Brain microvascular endothelial cell (primary cell): ENCODE data around the gene KRT85.

ENCODE experiments used
- DNase-seq: peaks from one replicate; pipeline ENCODE4 v3.0.0-alpha.2; 2020
- H3K27ac ChIP-seq: fragments of 250-450 bp; sonication (Bioruptor Pico); 2 replicates; pipeline ENCODE4 v1.5.1; 2020; ENCODE audit warnings: mild to moderate bottlenecking, moderate library complexity
- H3K27me3 ChIP-seq: fragments of 250-450 bp; sonication (Bioruptor Pico); replicated peaks from 2 replicates; pipeline ENCODE4 v1.5.1; 2020; ENCODE audit warnings: mild to moderate bottlenecking
- H3K36me3 ChIP-seq: fragments of 250-450 bp; sonication (Bioruptor Pico); replicated peaks from 2 replicates; pipeline ENCODE4 v1.5.1; 2020; ENCODE audit warnings: mild to moderate bottlenecking
- H3K4me3 ChIP-seq: 2 replicates; pipeline ENCODE4 v1.5.1; 2011; ENCODE audit warnings: low read depth, mild to moderate bottlenecking, control low read depth, low read length, moderate library complexity
- in situ Hi-C: cut with HindIII; loops from 2 replicates; pipeline ENCODE4 v1.10.0; 2017; ENCODE audit warnings: low sequenced_read_pairs, low pct_ligation_motif_present
- TF ChIP-seq, protein P1 (sequence below): IDR thresholded peaks from 2 replicates; pipeline ENCODE4 v1.5.1; 2011; ENCODE audit warnings: low read depth, mild to moderate bottlenecking, moderate library complexity, low read length, control low read depth, inconsistent platforms; ENCODE audit errors: missing control alignments

KRT85 gene

DNA sequence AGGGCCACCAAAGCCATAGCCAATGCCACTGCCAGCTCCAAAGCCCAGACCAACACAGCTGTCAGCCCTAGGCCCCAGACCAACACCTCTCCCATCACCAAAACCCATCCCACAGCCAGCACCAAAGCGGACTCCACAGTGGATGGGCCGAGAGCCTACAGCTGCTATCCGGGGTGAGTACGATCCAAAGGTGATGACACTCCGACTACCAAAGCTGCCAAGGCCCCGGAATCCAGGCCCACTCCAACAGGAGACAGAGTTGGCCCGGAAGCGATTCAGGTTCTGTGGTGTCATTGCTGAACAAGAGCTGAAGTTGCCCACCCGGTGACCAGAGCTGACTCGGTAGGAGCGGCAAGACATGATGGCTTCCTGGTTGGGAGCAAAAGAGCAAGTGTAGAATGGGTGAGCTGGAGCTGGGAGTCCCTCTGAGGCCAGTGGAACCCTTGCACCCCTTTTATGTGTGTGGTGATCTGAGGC is 18.0 kb upstream of the KRT85 start, which contains the start of gene KRT84:
Gene KRT84, minus strand, starts transcription at position 427 of the 477 bp plus-strand sequence. Its CDS starts 67 bp downstream, at position 360.
- H3K27me3 ChIP-seq: peaks cover 11% of the 10 kb centered on the region
- TF ChIP-seq, protein P1, sequence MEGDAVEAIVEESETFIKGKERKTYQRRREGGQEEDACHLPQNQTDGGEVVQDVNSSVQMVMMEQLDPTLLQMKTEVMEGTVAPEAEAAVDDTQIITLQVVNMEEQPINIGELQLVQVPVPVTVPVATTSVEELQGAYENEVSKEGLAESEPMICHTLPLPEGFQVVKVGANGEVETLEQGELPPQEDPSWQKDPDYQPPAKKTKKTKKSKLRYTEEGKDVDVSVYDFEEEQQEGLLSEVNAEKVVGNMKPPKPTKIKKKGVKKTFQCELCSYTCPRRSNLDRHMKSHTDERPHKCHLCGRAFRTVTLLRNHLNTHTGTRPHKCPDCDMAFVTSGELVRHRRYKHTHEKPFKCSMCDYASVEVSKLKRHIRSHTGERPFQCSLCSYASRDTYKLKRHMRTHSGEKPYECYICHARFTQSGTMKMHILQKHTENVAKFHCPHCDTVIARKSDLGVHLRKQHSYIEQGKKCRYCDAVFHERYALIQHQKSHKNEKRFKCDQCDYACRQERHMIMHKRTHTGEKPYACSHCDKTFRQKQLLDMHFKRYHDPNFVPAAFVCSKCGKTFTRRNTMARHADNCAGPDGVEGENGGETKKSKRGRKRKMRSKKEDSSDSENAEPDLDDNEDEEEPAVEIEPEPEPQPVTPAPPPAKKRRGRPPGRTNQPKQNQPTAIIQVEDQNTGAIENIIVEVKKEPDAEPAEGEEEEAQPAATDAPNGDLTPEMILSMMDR: no peak
- H3K27ac ChIP-seq: no peak within 1 kb of the TSS
- DNase-seq: no peak
- no peak within 1 kb of the TSS for H3K4me3 ChIP-seq
- in situ Hi-C loops: loop anchor here (25.0 kb wide), 1 partner anchor 477 kb away; no protein-coding TSS in a partner anchor
- no peaks in the 10 kb centered on the region for H3K36me3 ChIP-seq

DNA sequence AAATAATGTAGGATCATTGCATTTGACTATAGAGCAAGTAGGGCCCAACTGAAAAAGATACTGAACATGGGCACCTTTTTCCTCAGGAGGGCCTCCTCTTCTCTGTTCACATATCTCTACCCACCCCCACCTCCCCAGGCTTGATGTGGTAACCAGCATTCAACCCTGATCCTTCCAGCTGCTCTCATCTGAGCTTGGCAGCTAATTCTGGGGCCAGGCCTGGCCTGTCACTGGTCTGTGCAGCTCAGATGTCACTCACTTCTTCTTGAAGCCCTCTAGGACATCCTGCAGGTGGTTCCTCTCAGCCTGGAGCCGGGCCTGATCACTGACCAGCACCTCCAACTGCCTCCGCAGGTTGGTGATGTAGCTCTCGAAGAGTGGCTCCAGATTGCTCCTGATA is 16.1 kb upstream of the KRT85 start:
- H3K27me3 ChIP-seq: peaks cover 9% of the 10 kb centered on the region
- DNase-seq: no peak
- no peak overlapping the region for H3K27ac ChIP-seq
- TF ChIP-seq, protein P1: no peak
- no peak overlapping the region for H3K4me3 ChIP-seq
- in situ Hi-C loops: loop anchor here (25.0 kb wide), 1 partner anchor 479 kb away; no protein-coding TSS in a partner anchor
- H3K36me3 ChIP-seq: no peaks in the 10 kb centered on the region

DNA sequence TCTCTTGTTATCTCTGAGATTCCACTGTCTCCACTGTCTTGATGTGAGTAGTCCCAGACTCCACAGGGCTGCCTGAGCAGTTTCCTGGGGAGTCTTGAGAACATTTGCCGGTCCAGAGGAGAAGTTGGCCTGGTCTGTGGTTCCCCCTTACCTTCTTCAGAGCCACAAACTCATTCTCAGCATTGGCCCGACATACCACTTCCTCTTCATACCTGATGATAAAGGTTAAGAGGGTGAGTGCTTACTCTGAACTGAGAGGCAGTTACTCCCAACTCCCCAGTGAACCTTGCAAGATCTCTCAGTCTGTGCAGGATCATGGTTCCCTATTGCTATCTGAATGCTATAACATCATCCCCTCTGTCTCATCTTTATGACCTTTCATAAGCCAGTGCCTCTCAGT is 15.6 kb upstream of the KRT85 start:
- no peak for DNase-seq
- Histone ChIP-seq H3K36me3 (no peaks in the 10 kb centered on the region), H3K4me3 (no peak overlapping the region), H3K27me3 (peaks cover 8% of the 10 kb centered on the region), H3K27ac (no peak overlapping the region)
- in situ Hi-C loops: loop anchor here (25.0 kb wide), 1 partner anchor 479 kb away; no protein-coding TSS in a partner anchor
- TF ChIP-seq, protein P1: no peak

DNA sequence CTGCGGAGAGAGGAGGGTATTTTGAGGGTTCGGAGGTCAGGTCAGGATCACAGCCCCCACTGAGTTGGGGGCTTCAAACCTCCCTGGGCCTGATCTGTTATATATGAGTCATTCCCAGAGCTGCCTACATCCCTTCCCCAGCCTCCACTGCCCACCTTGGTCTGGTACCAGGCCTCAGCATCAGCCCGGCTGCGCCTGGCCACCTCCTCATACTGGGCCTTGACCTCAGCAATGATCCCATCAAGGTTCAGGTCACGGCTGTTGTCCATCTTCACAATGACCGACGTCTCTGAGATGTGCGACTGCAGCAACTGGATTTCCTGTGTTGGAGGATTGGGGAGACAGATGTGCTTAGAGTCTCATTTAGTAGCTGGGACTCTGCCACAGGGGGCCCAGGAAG is 13.9 kb upstream of the KRT85 start:
- H3K36me3 ChIP-seq: no peaks in the 10 kb centered on the region
- DNase-seq: no peak
- H3K4me3 ChIP-seq: no peak overlapping the region
- TF ChIP-seq, protein P1: no peak
- H3K27me3 ChIP-seq: no peaks in the 10 kb centered on the region
- H3K27ac ChIP-seq: no peak overlapping the region
- in situ Hi-C loops: loop anchor here (25.0 kb wide), 1 partner anchor 481 kb away; no protein-coding TSS in a partner anchor

DNA sequence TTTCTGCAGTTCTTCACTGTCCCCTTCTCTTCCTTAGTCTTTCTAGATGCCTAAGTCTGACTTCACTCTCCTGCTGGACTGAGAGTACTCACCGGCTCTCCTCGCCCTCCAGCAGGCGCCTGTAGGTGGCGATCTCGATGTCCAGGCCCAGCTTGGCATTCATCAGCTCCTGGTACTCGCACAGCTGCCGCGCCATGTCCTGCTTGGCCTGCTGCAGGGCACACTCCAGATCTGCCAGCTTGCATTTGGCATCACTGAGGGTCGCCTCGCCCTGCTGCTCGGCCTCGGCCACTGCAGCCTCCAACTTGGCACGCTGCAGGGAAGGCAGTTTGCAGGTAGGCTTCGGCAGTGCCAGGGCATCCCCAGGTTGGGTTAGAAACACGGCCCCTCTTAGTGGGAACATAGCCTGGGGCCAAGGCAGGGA is 13.0 kb upstream of the KRT85 start:
- H3K27ac ChIP-seq: no peak overlapping the region
- in situ Hi-C loops: loop anchor here (25.0 kb wide), 1 partner anchor 482 kb away; no protein-coding TSS in a partner anchor
- TF ChIP-seq, protein P1: peak; percentile 81
- peak; percentile 25 for DNase-seq
- H3K4me3 ChIP-seq: no peak overlapping the region
- no peaks in the 10 kb centered on the region for H3K27me3 ChIP-seq
- H3K36me3 ChIP-seq: no peaks in the 10 kb centered on the region

DNA sequence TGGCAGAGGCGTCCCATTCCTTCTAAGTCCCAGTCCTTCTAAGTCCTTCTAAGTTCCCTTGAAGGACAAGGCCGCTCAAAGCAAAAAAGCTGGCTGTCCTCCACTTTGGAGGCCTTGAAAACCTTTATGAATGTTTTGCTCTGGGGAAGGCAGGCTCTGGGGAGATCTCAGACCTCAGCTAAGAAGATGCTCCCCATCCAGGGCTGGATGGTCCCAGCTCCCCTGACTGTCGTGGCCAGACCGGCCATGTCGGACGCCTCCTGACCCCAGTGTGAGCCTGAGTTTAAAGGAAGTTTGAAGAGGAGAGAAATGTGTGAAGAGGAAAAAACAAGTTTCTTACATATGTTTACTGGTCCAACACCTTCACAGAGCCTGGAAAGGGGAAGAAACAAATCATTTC is 12.3 kb upstream of the KRT85 start:
- Histone ChIP-seq H3K4me3 (no peak overlapping the region), H3K27me3 (no peaks in the 10 kb centered on the region)

More for the DNA sequence above, 12.3 kb upstream of the KRT85 start:
- no peak for DNase-seq
- no peaks in the 10 kb centered on the region for H3K36me3 ChIP-seq
- in situ Hi-C loops: loop anchor here (25.0 kb wide), 1 partner anchor 483 kb away; no protein-coding TSS in a partner anchor
- no peak overlapping the region for H3K27ac ChIP-seq
- TF ChIP-seq, protein P1: no peak
